Mucosa of gallbladder (tissue), 1 donor: Measurements from ENCODE around the gene EIF4G3. TPM values are rescaled to one million over a fixed set of nuclear protein-coding genes. Genes with fewer than 3 reads are reported as not detected.
"Not testable (repeated sequence)": the region's sequence is repeated elsewhere in the genome, so short reads cannot be mapped to it uniquely, and the experiment has no call there.

Experiments used
- DNase-seq: peaks from one replicate; pipeline ENCODE4 v3.0.0-alpha.2; 2020; ENCODE audit warnings: low spot score
- total RNA-seq: library from RNA; stranded (reverse); gene quantifications from one replicate; pipeline ENCODE4 v1.2.1, GENCODE V29; 2021
- donor health status: DM: no; HTN: no; CAD: no.

The EIF4G3 gene
- total RNA-seq, 1 donor from 2014 or later, result 63.9 TPM

DNA sequence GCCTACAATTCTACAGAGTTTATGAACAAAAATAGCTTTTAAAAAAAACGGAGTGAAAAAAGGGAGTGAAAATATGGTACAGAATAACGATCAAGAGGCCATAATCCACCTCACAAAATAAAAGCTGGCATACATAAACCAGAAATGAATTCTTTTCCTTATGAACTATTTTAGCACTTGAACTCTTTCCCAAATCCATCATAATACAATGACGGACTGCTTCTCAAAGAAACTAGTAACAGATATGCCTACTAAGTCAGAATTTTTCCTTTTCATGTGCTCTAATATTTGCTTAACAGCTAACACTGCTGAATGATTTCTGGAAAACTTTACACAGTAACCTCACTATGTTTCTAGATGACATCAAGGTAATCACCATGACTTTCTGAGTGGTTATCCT is 144.0 kb downstream of the EIF4G3 start:
- no peak for DNase-seq

DNA sequence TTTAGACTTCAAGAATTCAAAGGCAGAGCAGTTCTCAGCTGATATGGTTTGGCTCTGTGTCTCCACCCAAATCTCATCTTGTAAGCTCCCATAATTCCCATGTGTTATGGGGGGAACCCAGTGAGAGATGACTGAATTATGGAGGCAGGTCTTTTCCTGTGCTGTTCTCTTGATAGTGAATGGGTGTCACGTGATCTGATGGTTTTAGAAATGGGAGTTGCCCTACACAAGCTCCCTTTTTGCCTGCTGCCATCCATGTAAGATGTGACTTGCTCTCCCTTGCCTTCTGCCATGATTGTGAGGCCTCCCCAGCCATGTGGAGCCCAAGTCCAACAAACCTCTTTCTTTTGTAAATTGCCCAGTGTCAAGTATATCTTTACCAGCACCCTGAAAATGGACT is 146.5 kb downstream of the EIF4G3 start:
- DNase-seq, result no peak

GRCh38 chr1:21028520-21029145 is 148.1 kb downstream of the EIF4G3 start:
- DNase-seq, result no peak

GRCh38 chr1:21027805-21028204 is 148.9 kb downstream of the EIF4G3 start:
- DNase-seq, result no peak

- no peak for DNase-seq
These were observed 151.8 kb downstream of the EIF4G3 start for GRCh38 chr1:21024918-21025317.

DNA sequence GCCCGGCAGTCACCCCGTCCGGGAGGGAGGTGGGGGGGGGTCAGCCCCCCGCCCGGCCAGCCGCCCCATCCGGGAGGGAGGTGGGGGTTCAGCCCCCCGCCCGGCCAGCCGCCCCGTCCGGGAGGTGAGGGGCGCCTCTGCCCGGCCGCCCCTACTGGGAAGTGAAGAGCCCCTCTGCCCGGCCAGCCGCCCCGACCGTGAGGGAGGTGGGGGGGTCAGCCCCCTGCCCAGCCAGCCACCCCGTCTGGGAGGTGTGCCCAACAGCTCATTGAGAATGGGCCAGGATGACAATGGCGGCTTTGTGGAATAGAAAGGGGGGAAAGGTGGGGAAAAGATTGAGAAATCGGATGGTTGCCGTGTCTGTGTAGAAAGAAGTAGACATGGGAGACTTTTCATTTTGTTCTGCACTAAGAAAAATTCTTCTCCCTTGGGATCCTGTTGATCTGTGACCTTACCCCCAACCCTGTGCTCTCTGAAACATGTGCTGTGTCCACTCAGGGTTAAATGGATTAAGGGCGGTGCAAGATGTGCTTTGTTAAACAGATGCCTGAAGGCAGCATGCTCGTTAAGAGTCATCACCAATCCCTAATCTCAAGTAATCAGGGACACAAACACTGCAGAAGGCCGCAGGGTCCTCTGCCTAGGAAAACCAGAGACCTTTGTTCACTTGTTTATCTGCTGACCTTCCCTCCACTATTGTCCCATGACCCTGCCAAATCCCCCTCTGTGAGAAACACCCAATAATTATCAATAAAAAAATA is 152.4 kb downstream of the EIF4G3 start:
- not testable (repeated sequence) for DNase-seq

DNA sequence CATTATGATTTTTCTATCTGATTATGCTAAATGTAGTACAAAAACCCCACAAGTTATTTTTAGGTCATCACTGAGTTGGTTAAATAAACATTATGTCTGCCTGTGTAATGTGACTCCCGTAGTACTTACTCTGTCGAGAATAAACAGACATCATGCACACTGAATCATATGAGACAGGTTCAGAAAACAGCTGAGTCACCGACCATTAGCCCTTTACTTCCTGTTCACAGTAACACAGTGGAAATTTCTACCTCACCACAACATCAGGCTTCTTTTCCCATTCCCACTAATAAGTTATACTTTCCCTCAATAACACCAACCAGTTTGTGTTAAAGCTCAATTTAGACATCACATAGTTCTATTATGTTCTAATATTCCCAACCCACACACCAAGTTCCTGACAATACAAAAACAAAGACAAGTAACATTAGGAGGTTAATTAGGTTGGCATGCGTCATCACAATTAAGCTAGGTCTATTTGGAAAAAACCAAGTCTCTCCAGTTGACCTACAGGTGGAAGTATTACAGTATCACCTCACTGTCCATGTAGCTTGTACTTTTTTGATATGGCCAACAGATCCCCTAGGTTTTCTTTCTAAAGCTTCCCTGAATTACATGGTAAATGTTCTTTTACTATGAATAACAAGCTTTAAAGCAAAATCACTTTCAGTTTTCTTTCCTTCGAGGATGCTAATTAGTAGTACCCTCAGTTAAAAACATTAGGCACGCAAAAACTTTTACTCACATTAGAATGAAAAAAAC is 154.2 kb downstream of the EIF4G3 start:
- DNase-seq, result peak; percentile 83

DNA sequence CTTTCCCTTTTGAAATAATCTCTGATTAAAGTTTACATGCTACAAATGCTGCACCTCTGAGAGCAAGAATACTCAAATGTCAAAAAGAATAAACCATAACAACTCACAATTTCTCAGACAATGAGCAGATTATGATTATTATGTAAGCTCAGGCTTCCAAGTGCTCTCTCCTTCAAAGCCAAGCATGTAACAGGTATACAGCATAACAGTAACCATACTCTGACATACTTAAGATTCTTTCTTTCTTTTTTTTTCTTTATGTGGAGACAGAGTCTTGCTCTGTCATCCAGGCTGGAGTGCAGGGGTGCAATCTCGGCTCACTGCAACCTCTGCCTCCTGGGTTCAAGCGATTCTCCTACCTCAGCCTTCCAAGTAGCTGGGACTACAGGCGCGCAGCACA is 155.4 kb downstream of the EIF4G3 start:
- no peak for DNase-seq

DNA sequence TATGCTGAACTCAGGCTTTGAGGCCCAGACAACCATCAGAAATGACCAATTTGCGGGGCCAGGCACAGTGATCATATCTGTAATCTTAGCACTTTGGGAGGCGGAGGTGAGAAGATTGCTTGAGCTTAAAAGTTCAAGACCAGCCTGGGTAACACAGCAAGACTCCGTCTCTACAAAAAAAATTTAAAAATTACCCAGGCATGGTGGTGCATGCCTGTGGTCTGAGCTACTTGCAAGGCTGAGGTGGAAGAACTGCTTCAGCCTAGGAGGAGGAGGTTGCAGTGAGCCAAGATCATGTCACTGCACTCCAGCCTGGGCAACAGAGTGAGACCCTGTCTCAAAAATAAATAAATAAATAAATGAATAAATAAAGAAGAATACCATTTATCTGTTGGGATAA is 156.5 kb downstream of the EIF4G3 start:
- DNase-seq, result no peak

GRCh38 chr1:21018673-21019072 is 158.0 kb downstream of the EIF4G3 start:
- no peak for DNase-seq

DNA sequence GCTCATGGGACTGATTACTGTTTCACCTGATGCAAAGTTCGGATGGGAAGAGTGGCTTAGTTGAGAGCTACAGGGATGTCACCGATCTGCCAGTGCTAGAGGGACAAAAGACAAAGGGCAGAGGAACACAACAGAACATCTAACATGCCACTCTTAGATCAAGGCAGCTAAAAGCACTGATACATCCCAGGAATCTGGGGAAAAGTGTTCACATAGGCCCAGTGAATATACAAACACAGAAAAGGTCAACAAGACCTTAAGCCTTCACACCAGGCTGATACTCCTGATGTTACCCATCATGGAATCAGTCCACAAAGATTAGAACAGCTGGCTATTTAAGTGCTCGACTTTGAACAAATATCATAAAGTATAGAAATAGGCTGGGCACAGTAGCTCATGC is 163.2 kb downstream of the EIF4G3 start:
- DNase-seq, result no peak

GRCh38 chr1:21012937-21013336 is 163.8 kb downstream of the EIF4G3 start:
- no peak for DNase-seq

DNA sequence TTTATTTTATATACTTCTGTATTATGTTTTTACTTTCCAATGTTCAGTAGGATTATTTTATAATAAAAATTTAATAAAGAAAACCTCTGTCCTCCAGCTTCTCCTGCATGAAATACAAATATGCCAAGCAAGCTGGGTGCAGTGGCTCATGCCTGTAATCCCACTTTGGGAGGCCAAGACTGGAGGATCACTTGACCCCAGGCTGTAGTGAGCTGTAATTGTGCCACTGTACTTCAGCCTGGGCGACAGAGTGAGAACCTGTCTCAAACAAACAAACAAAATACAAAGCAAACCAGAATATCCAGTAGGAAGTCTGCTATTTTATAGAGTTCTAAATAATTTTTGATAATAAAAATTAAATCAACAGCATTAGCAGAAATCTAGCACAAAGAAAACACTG is 168.8 kb downstream of the EIF4G3 start:
- DNase-seq, result no peak

- DNase-seq, result no peak
These were observed 171.0 kb downstream of the EIF4G3 start for GRCh38 chr1:21005466-21006239.

DNA sequence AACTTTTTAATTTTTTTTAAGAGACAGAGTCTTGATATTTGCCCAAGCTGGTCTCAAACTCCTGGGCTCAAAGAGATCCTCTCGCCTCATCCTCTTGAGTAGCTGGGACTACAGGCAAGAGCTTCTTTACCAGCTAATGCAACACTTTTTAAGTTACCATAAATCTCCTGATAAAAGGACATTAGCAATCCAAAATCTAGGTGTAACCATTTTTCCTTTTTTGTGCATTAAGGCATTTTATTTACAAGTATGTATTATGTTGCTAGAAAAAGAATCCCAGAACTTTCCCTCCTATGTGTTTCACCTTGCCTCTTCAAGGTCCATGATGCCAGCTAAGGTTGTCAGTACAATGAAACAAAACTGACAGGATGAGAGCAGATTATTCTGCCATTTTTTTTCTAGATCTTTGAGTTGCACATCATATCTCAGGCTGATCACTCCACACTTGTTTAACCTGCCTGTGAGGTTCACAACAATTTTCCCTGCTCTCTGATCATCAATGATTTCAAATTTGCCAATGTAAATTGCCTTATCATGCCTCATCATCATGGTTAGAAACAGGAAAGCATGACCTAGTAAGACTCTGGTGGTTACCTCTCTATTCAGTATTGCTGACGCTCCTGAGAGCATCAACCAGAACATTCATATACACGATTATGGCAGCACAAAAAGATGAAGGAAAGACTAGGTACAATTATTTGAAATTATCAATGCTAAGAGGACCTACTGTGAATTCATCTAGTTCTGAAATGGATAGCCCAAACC is 173.2 kb downstream of the EIF4G3 start:
- no peak for DNase-seq

- DNase-seq, result no peak
These were observed 175.7 kb downstream of the EIF4G3 start for GRCh38 chr1:21001042-21001441.

DNA sequence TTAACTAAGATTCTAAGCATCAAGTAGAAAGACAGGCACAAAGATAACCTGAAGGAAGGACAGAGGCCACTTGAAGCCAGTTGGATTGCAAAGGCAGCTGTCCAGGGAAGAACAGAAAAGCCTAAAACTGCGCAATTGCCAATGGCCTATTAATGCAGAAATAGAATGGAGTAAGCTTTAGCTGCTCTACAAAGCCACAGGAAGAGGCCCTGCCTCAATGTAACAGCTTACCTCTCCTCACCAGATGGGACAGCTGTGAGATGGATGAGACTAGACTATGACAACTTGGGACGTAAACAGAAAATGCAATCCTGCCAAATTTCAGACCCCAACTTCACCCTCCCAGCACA is 176.5 kb downstream of the EIF4G3 start:
- no peak for DNase-seq

GRCh38 chr1:20999525-21000244 is 177.0 kb downstream of the EIF4G3 start:
- DNase-seq, result no peak

GRCh38 chr1:20998826-20999225 is 177.9 kb downstream of the EIF4G3 start:
- no peak for DNase-seq

- no peak for DNase-seq
These were observed 179.0 kb downstream of the EIF4G3 start for GRCh38 chr1:20997602-20998224.
